ENCODE results near the gene SSBP2.
"Not testable (repeated sequence)": the region's sequence is repeated elsewhere in the genome, so short reads cannot be mapped to it uniquely, and the experiment has no call there.

Gene SSBP2

GRCh38 chr5:81519217-81519905 lies 231.5 kb downstream of the SSBP2 start:
- no peak for DNase-seq

DNA sequence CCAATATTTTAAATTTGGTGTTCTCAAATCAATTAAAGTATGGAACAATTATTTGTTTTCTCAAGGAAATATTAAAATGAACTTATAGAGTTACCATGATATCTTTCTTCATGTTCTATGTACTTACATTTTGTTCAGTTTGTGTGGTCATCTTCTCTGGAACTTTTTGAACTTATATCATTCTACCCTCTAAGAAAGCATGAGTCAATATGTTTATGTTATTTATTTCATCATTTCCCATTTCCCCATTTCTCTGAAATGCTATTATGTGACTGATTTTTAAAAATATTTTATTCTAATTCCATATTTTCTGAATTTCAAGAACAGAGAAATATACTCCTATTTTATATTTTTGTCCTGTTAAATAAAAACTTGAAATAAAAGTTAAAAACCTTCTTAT lies 233.4 kb downstream of the SSBP2 start:
- DNase-seq, result no peak

DNA sequence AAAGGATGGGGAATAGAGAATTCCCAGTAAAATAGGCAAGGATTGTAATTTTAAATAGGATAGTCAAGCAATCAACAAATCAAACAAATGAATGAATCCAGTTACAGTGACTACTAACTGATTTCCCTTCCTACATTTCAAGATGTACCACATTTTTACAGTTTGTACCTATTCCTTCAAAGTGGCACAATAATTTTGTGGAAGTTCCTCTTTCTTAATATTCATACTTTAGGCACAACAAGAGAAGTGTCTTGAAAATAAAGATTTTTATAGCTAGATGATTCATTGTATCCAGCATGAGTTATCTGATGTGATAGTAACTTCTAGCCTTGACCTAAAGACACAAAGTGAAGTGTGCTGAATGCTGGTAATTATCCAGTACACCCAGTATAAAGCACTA lies 234.8 kb downstream of the SSBP2 start:
- no peak for DNase-seq

- no peak for DNase-seq
These were observed 236.9 kb downstream of the SSBP2 start for GRCh38 chr5:81513982-81514381.

DNA sequence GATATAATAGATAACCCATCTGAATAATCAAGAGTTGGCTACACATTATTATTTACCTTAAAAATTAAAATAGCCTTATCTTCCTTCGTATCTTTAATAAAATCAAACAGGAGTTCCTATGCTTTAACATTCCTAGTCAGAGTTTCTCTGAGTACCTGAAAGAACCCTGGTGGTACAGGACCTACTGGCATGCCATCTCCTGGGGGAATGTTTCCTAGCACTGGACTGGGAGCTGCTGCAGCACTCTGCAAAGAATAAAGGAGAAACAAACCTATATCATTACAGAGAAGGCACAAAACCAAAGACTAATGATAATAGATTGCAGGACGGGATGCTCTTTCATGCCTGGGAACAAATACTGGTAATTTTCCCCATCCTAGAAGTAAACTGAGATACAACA lies 237.4 kb downstream of the SSBP2 start:
- DNase-seq, result no peak

- DNase-seq, result no peak
These were observed 243.9 kb downstream of the SSBP2 start for GRCh38 chr5:81506900-81507588.

DNA sequence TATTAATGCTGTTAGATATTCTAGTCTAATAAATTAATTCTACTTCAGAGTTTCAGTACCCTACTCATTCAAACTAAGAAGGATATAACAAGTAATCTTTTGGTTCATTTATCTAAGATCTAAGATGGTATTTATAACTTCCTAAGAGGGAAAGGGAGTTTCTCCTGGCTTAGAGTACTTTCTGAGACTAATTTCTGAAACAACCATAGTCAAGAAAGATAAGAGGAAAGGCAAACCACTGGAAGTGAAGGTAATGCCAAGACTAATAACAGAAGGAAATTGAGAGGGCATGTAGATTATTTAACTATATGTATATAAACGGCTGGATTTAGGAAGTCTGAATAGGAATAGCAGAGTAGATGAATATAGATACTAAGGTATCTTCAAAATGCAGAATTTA lies 244.5 kb downstream of the SSBP2 start:
- no peak for DNase-seq

GRCh38 chr5:81505672-81506071 lies 245.2 kb downstream of the SSBP2 start:
- DNase-seq, result no peak

GRCh38 chr5:81503602-81504001 lies 247.3 kb downstream of the SSBP2 start:
- not testable (repeated sequence) for DNase-seq

- DNase-seq, result no peak
These were observed 255.6 kb downstream of the SSBP2 start for GRCh38 chr5:81495286-81495685.

- no peak for DNase-seq
These were observed 262.0 kb downstream of the SSBP2 start for GRCh38 chr5:81488862-81489261.

- no peak for DNase-seq
These were observed 264.2 kb downstream of the SSBP2 start for GRCh38 chr5:81486711-81487110.

DNA sequence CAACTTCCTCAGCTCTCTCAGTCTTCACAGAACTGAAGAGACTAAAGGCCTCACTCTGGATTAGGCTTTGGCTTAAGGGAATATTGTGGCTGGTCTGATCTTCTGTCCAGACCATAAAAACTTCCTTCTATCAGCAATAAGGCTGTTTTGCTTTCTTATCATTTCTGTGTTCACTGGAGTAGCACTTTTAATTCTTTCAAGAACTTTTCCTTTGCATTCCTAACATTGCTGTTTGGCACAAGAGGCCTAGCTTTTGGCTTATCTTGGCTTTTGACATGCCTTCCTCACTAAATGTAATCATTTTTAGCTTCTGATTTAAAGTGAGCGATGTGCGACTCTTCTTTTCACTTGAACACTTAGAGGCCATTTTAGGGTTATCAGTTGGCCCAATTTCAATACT lies 268.3 kb downstream of the SSBP2 start:
- no peak for DNase-seq

DNA sequence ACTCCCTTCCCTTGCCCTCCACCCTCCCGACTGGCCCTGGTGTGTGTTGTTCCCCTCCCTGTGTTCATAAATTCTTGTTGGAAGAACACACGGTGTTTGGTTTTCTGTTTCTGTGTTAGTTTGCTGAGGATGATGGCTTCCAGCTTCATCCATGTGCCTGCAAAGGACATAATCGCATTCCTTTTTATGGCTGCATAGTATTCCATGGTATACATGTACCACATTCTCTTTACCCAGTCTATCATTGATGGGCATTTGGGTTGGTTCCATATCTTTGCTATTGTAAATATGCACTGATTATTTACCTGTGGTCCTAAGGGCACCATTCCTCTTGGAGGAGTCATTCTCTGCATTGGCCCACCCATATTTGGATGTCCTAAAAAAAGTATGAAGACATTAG lies 277.5 kb downstream of the SSBP2 start:
- not testable (repeated sequence) for DNase-seq

GRCh38 chr5:81469676-81470075 lies 281.2 kb downstream of the SSBP2 start:
- DNase-seq, result no peak

GRCh38 chr5:81450940-81451339 lies 300.0 kb downstream of the SSBP2 start:
- DNase-seq, result no peak

DNA sequence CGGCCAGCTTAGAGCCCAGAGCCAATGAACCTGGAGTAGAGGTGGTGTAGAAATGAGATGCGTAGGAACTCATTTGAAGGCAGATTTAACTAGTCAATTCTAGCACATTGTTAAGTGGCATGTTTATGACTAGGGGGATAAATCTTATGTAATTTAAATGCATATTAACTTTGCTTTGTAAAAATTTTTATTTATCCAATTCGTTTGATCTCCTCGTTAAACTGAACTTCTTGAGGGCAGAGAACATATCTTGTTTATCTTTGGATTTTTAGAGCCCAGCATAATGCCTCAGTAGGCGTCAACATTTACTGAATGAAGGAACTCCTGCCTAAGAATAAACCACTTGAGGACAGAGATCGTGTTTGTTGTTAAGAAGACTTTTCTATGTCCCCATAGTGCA lies 315.9 kb downstream of the SSBP2 start:
- no peak for DNase-seq

DNA sequence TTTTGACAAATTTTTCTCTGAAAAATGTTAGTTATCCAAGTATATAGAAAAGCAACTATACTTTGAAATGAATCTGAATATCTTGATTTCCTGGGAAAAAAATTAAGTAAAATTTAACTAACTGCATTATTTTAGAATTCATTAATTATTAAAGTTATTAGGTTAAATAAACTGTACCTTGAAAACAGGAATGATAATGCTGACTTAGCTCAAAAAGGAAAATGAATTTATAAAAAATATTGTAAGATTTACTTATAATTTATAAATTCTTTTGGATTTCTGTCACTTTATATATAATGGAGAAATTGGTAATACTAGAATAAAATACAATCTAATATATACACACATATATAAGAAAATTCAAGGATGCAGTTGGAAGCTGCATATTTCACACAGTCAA lies 320.9 kb downstream of the SSBP2 start:
- DNase-seq, result no peak

DNA sequence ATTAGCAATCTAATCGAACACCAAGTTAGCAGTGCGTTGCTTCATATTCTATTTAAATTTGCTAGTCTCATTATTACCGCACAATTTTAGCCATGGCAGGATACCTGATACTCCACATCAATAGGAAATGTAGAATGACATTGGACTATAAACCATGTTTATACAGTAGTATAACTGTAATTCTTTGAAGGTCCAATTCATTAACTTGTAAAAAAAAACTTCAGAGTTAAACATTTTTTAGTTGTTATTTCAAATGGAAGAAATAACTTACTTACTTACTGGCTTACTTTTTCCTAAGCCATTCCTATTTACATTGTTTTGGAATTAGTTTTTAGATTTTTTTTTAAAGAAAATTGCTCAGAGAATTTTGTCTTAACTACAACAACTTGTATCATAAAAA lies 321.5 kb downstream of the SSBP2 start:
- DNase-seq, result no peak

DNA sequence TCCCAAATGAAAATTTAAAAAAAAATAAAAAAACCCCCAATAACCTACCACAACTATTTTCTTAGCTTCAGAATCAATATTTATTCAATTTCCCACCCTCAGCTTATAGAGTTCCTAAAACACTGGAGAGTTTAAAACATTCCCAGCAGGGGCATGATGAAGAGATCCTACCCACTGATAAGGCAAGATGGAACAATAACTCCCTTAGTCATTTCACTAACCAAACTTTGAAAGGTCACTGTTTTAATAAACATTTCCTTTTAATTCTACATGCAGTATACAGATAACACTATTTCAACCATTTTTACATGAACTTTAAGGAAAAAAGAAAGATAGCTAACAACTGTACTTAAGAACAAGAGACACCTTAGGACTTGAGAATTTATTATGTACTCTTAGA lies 322.0 kb downstream of the SSBP2 start:
- DNase-seq, result no peak

DNA sequence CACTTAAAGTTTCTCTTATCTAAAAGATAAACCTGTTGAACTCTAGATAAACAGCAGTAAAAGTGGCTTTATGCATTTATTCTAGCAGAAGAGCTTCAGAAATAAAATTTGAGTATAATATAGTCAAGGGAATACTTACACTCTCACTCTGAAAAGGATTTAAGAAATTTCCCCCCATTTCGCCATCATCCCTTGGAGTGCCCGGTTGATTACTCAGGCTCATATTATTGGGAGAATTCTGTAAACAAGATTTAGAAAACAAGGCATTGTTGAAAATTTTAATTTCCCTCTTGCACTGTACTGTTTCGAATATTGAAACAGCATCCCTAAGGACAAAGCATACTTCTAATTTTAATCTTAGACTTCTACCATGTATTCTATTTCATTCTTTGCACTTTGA lies 322.5 kb downstream of the SSBP2 start:
- no peak for DNase-seq

GRCh38 chr5:81427566-81427965 lies 323.3 kb downstream of the SSBP2 start:
- no peak for DNase-seq

- no peak for DNase-seq
These were observed 324.4 kb downstream of the SSBP2 start for GRCh38 chr5:81426359-81427030.

DNA sequence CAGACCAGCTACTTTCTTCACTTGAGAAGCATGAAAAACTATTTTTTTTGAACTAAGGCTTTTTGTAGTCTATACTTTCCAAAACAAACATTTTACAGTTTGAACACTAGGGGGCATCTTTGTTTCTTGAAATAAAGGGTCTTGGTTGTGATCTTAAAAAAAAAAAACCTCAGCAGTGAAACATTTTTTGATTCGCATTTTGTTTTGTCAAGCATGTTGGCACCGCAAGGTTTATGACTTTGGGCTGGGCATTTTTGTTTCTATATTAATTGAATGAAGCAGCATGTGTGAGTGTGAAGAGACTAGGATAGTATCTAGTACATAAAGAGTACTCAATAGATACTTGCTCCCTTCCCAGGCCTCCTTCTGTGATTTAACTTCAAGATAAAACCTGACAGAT lies 325.3 kb downstream of the SSBP2 start:
- DNase-seq, result no peak
